HG03175 (cell line): ENCODE measurements around the gene EIF6.
"Not testable (repeated sequence)": the region's sequence is repeated elsewhere in the genome, so short reads cannot be mapped to it uniquely, and the experiment has no call there.

Source experiments
- ATAC-seq: cut with Tn5 transposase; IDR thresholded peaks from one replicate; pipeline ENCODE4 v1.9.1; 2021; ENCODE audit warnings: mild to moderate bottlenecking, moderate library complexity; ENCODE audit not compliant: unreplicated experiment

Gene EIF6

GRCh38 chr20:35284267-35284991 is at the start of gene EIF6:
Gene EIF6 (minus strand): TSS chr20:35284772. CDS start chr20:35284487, 285 bp downstream.
- peak; percentile 65 for ATAC-seq

GRCh38 chr20:35333606-35334005 is 49.0 kb upstream of the EIF6 start:
- no peak for ATAC-seq

GRCh38 chr20:35332540-35333200 is 48.1 kb upstream of the EIF6 start:
- no peak for ATAC-seq

DNA sequence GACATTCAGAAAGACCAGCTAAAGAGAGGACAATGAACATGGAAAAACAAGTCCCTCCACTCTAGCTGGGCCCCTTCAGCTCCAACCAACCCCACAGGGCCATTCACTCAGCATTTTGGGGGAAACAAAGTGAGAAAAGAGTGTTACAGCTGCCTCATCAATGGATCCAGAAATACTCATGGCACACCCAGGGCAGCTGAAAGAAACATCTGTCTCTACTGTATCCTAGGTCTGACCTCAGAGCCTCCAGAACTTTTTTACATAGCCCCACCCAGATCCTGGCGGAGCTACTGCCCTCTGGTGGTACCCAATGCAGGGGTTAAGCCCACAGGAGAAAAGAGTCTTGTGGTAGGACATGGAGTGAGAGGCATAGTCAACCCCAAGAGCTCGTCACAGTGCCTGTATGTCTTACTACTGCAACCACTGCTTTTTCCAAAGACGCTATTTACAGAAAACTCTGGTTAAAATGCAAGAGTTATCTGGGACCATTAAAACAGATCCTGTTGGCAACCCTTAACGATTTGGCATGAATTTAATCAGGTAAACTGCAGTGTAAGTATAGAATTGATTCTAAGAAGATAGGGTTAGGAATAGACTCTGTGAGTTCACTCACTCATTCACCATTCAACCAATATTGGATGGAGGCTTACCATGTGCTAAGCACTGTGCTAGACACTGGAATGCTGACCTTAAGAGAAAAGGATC is 45.0 kb upstream of the EIF6 start:
- ATAC-seq: no peak

DNA sequence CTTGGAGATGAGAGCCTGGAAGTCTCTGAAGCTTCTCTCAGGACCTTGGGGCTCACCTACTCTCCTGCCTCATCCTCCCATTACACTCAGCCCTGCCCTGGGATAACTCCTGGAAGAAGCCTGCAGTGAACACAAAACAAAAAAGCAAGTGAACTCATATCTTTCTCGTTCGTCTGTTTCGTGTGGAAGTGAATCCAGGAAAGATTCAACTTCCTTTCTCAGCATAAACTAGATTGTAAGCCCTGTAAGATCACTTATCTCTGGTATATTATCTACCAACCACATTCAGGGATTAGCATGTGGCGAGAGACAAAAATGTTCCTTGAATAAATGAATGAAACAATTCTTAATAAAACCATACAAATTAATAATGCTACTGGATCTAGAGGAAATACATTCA is 44.1 kb upstream of the EIF6 start:
- no peak for ATAC-seq

DNA sequence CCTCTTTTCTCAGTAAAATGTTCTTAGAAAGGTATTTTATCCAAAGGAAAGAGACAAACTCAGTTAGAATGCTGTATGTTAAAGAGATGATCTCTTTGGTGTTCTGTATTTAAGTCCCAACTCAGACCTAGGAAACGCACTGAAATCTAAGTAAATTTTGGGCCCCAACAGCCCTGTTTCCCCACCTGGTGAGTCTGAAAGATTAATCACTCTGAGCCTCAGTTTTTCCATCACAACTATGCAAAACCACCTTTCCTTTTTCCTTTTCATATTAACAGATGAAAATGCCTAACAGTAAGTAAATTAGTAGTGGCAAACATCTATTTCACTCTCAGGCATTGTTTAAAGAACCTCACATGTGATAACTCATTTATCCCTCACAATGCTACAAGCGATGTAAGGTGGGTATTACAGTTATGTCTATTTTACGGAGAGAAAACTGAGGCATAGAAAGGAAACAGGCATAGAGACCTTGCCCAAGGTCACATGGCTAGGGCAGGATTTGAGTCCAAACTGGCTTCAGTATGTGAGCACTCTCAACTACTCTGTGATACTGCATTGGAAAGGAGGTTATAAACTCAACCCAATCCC is 43.6 kb upstream of the EIF6 start:
- ATAC-seq: no peak

- no peak for ATAC-seq
Measured at GRCh38 chr20:35327074-35327976, 42.8 kb upstream of the EIF6 start.

GRCh38 chr20:35326740-35327073 is 42.1 kb upstream of the EIF6 start:
- no peak for ATAC-seq

- ATAC-seq: no peak
Measured at GRCh38 chr20:35326021-35326739, 41.6 kb upstream of the EIF6 start.

GRCh38 chr20:35325401-35325800 is 40.8 kb upstream of the EIF6 start:
- no peak for ATAC-seq

DNA sequence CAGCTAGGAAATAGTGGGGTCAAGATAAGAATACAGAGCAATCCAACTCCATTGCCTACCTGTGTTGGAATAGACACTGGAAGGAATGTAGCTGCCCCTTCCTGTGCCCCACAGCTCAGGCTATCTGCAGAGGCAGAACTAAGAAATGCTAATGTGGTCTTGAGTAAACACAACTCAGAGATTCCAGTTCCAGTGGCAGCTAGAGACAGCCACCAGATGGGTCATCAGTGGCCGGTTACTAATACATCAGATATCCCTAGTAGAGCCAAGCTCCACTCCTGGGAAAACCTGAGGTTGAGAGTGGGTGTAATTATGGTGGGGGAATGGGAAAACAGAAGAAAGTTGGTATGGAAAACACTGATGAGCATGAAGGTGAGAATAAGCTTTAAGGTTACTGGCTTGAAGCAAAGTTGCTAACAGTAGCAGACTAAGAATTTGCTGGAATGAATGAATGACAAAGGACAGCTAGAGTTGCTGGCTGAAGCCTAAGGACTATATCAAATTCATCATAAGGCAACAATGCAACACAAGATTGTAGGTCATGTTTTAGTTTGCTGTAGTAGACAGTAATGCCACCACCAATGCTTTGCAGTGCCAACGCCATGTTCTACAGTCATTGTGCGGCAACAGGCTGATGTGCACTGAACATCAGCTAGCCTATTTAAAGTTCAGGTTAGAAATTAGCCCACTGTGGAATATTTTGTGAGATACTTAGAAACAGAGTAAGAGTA is 36.0 kb upstream of the EIF6 start:
- no peak for ATAC-seq

DNA sequence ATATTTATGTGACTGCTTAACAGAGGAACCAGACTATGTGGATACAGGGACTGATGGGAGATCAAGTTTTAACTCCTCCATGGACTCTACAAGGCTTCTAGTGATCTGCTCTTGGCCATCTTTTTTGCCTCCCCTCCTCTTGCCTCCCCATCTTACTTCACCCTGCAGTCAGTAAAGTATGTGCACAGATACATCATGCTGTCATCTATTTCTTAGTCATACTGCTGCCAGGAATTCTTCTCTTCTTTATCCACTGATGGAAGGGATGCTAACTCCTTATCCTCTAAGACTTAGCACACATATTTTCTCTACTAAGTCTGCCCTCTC is 35.3 kb upstream of the EIF6 start:
- no peak for ATAC-seq

DNA sequence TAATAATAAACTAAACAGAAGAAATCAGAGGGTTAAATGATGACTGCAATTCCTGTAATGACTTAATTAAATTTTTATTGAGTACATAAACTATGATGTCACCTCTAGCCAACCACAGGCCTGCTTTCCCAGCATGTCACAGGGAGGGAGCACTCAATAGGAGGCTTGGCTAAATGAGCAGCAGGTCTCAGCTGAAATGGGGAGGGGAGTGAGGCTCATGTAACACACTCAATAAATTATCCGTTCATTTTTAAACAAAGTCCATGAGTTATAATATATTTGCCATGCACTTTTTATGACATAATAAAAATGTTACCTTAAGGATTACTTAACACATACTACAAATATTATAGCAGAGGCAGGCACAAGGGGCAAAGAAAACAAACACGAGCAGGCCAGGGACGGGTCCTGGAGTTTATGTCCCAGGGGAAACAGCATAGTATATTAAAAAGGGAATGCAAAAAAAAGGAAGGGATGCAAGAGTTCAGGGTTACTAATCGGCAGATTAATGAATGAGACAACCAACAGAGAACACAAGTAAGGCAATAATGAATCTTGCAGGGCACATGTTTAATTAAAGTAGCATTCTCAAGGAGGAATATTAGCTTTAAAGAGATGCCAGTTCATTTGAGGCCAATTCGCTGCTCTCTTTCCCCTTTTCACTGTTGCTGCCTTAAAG is 34.8 kb upstream of the EIF6 start:
- no peak for ATAC-seq

DNA sequence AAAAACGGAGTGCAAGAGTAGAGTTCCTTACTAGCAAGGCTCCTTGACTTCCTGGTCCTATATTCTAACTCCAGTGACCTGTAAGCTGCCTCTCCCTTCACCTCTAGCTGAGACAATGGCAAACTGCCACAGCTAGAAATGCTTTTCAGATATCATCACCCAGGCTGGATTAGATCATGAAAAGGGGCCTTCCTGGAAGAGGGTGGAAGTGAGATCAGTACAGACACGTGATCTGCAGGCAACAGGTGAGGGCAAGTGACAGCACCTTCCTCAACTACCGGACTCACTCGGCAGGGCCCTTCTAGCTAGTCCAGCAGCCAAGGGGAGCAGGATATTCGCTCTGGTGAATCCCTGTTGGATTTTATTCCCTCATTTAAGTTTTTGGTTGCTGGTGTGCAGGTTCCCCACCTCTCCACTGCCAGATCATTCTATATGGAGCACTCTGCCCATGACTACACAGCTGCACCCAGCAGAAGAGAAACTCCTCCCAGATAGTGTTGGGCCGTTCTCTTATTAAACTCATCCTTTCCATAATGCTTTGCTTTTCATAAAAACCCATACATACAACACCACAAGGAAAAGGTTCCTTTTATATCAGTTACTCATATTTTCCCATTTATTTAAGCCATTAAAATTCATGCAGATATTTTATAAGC is 34.1 kb upstream of the EIF6 start:
- ATAC-seq: no peak

DNA sequence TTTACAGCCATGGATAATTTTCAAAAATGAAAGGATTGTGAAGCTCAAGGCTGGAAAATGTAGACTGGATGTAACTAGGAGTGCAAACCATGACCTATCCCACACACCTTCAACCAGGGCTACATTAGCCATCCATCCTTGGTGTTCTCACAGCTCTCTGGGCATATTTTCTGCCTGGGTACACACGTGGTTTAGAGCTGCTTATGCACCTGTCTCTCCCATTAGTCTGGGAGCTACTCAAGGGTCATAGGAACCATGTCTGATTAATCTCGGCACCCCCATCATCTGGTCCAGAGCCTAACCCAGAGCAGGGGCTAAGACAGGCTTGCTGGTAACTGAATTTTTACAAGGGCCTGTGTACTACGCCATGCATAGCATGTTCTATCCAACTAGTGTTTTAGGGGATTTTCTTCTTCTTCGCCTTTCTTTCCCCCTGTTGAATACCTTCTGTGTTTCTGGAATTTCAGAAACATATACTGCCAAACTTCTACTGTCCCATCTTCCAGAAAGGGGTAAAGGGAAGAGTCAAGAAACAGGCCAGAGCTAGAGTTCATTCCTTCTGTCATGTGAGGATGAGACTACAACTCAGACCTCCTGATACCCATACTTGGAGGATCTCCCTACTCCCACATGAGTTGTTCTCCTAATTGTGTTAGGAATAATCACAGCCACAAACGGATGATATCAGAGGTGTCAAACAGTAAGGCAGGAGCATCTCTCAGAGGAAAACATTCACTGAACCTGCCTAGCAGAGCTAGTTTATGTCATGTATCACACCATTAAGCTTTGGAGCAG is 33.0 kb upstream of the EIF6 start:
- ATAC-seq: no peak

DNA sequence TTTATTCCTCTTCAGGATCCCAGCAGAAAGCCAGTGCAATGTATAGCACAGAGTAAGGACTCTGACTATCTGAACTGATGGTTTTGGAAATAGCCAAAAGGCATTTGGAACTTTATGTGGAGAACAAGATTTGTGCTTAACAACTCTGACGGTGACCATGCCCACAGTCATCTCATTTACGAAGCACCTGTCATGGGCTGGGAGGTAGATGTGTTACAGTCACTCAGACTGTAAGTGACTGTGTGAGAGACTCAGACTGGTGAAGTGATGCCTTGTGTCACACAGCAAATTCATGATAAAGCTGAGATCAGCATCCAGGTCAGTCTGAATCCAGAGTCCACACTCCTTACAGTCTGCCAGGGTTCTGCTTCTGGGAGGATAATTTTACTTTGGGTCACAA is 31.5 kb upstream of the EIF6 start:
- no peak for ATAC-seq

GRCh38 chr20:35315632-35316020 is 31.1 kb upstream of the EIF6 start:
- not testable (repeated sequence) for ATAC-seq
